B cell (primary cell): ENCODE results near the gene VOPP1. TPM values are rescaled to one million over a fixed set of nuclear protein-coding genes. Genes with fewer than 3 reads are reported as not detected.

ENCODE experiments used
- ATAC-seq: fragments of 200-7000 bp; cut with Tn5 transposase; one replicate; pipeline ENCODE4 v1.10.0; 2021; ENCODE audit warnings: low read depth, mild to moderate bottlenecking, moderate number of reproducible peaks, moderate library complexity
- CTCF ChIA-PET: fragments of 350-600 bp; sonication (Branson Sonifier 250); formaldehyde crosslinking; loops from one replicate; lab custom pipeline; 2021; ENCODE audit warnings: antibody characterized with exemption, inconsistent platforms; lab: Charles Lee
- POLR2A ChIA-PET: fragments of 350-600 bp; sonication (Branson Sonifier 250); formaldehyde crosslinking; loops from one replicate; lab custom pipeline; 2021; ENCODE audit warnings: antibody characterized with exemption; lab: Charles Lee
- DNase-seq: peaks from one replicate; pipeline ENCODE4 v3.0.0; 2013
- H2AFZ ChIP-seq: 2 replicates; pipeline ENCODE4 v1.6.1; 2012; ENCODE audit warnings: mild to moderate bottlenecking, low read depth, low read length; ENCODE audit not compliant: insufficient read depth, poor library complexity, severe bottlenecking
- H3K27ac ChIP-seq, 2 donors: 1 replicate in 1 of 2; 2 replicates in 1 of 2; pipeline ENCODE4 v1.5.1; 2012 to 2013; ENCODE audit warnings: low read length in 2 of 2, mild to moderate bottlenecking in 2 of 2, moderate library complexity in 1 of 2
- H3K27me3 ChIP-seq, 4 experiments: fragments of 200-600 bp in 1 of 4; sonication (generic) in 1 of 4; replicated peaks in 1 of 4; 1 replicate in 2 of 4; 2 replicates in 2 of 4; pipeline versions ENCODE4 v1.6.1 to v1.7.0; 2013 to 2016; ENCODE audit warnings: low read length in 3 of 4, mild to moderate bottlenecking in 2 of 4, mixed read lengths in 1 of 4, moderate library complexity in 1 of 4; ENCODE audit not compliant: insufficient read depth in 4 of 4, control insufficient read depth in 3 of 4; ENCODE audit errors: control extremely low read depth in 1 of 4
- H3K36me3 ChIP-seq, 2 experiments: replicated peaks in 1 of 2; 1 replicate in 1 of 2; 2 replicates in 1 of 2; pipeline versions ENCODE4 v1.6.1 to v1.7.1; 2013; ENCODE audit warnings: low read length in 1 of 2; ENCODE audit not compliant: insufficient read depth in 2 of 2, control insufficient read depth in 1 of 2; ENCODE audit errors: control extremely low read depth in 1 of 2, extremely low read depth in 1 of 2
- H3K4me1 ChIP-seq, 2 donors: fragments of 200-600 bp in 1 of 2; sonication (generic) in 1 of 2; 1 replicate in 1 of 2; 2 replicates in 1 of 2; pipeline versions ENCODE4 v1.5.1 to v1.6.1; 2013 to 2017; ENCODE audit warnings: low read length in 2 of 2; ENCODE audit not compliant: control insufficient read depth in 2 of 2, insufficient read depth in 2 of 2
- H3K4me2 ChIP-seq: replicated peaks from 2 replicates; pipeline ENCODE3; 2012; ENCODE audit warnings: mild to moderate bottlenecking, low read depth, low read length; ENCODE audit not compliant: poor library complexity, severe bottlenecking
- H3K4me3 ChIP-seq, 5 experiments: fragments of 200-600 bp in 1 of 5; sonication (generic) in 1 of 5; 1 replicate in 3 of 5; 2 replicates in 2 of 5; pipeline versions ENCODE4 v1.5.1 to v1.7.0; 2011 to 2016; ENCODE audit warnings: low read length in 4 of 5, mild to moderate bottlenecking in 4 of 5, low read depth in 2 of 5, control low read depth in 1 of 5, moderate library complexity in 1 of 5; ENCODE audit not compliant: insufficient read depth in 1 of 5; ENCODE audit errors: control extremely low read depth in 1 of 5, extremely low read depth in 1 of 5
- H3K79me2 ChIP-seq: fragments of 200-600 bp; sonication (generic); one replicate; pipeline ENCODE4 v1.6.0; 2016; ENCODE audit warnings: low read length; ENCODE audit not compliant: control insufficient read depth, insufficient read depth
- H3K9ac ChIP-seq: fragments of 200-600 bp; sonication (generic); 2 replicates; pipeline ENCODE4 v1.6.1; 2017; ENCODE audit warnings: mild to moderate bottlenecking, low read length, moderate library complexity
- H3K9me3 ChIP-seq, 3 donors: one replicate each; pipeline versions ENCODE4 v1.6.1 to v1.7.1; 2013; ENCODE audit warnings: low read length in 2 of 3; ENCODE audit not compliant: control insufficient read depth in 2 of 3, insufficient read depth in 1 of 3; ENCODE audit errors: control extremely low read depth in 1 of 3
- H4K20me1 ChIP-seq: 2 replicates; pipeline ENCODE4 v1.6.0; 2012; ENCODE audit warnings: mild to moderate bottlenecking, low read length; ENCODE audit not compliant: insufficient read depth, control insufficient read depth, poor library complexity, severe bottlenecking
- H3K27ac Mint-ChIP-seq: one replicate; pipeline ENCODE4 v1.8.0; 2021; ENCODE audit warnings: mixed read lengths
- H3K27me3 Mint-ChIP-seq: one replicate; pipeline ENCODE4 v1.8.0; 2021; ENCODE audit warnings: mixed read lengths
- H3K4me1 Mint-ChIP-seq: one replicate; pipeline ENCODE4 v1.8.0; 2021; ENCODE audit warnings: mixed read lengths
- H3K4me3 Mint-ChIP-seq: one replicate; pipeline ENCODE4 v1.8.0; 2021; ENCODE audit warnings: mixed read lengths
- H3K9me3 Mint-ChIP-seq: one replicate; pipeline ENCODE4 v1.8.0; 2022; ENCODE audit warnings: mixed read lengths; ENCODE audit not compliant: insufficient read depth
- EZH2 ChIP-seq: IDR thresholded peaks from 2 replicates; pipeline ENCODE4 v1.6.1; 2012; ENCODE audit warnings: borderline replicate concordance, low read depth, mild to moderate bottlenecking, moderate library complexity, low read length; ENCODE audit not compliant: insufficient read depth, poor library complexity, severe bottlenecking
- WGBS: methylation state at CpG from one replicate; pipeline ENCODE4 v1.1.5; 2013; ENCODE audit warnings: missing lambda C conversion rate; ENCODE audit not compliant: insufficient coverage; 5-methylcytosine and 5-hydroxymethylcytosine counted together
- intact Hi-C: fragments of 100-400 bp; cut with micrococcal nuclease; formaldehyde crosslinking; loops from one replicate; pipeline ENCODE4 v1.10.0; 2022
- polyA plus RNA-seq: library from polyadenylated mRNA; depleted of rRNA; stranded (reverse); fragments of >200 nt; gene quantifications from 2 replicates; pipeline ENCODE4 v1.2.3, GENCODE V29; 2012
- total RNA-seq, 2 donors: library from RNA; stranded (reverse); fragments of 120-200 nt in 1 of 2; gene quantifications; 1 replicate in 1 of 2; 2 replicates in 1 of 2; pipeline versions ENCODE4 v1.2.3 to v1.2.4, GENCODE V29; 2013 to 2022
- TF ChIP-seq, protein P1 (sequence below): fragments of 200-600 bp; IDR thresholded peaks from one replicate; pipeline ENCODE4 v1.8.0; 2022; ENCODE audit warnings: antibody characterized with exemption, mild to moderate bottlenecking

Gene VOPP1
- total and polyA plus RNA-seq, 2 donors (not counting 1 experiment from before 2014, with no cell fraction given) = 53.2 to 256 TPM

DNA sequence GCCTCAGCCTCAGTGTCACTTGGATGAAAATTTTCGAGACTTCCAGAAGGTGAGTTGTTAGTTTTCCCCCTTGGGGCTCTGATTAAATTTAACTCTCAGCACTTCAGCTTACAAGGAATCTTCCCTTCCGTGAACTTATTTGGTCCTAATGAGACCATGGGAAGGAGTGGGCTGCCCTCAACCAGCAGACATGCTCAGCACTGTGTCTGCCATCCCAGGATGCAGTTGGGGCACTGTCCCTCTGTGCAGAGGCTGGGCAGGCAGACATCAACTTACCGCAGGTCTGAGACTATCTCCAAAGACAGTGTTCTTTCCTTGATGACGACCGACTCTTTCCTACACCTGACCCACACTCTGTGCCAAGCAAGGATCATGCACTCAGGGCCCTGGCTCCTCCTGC is 36.7 kb downstream of the VOPP1 start:
- peak overlapping the region in 2 of 5 experiments; percentile 23 for H3K4me3 ChIP-seq
- intact Hi-C loops = loop anchor here (2.0 kb wide), 2 partner anchors 21 to 171 kb away; partner anchors contain the start of gene LANCL2

More for the DNA sequence above, 36.7 kb downstream of the VOPP1 start:
- Histone ChIP-seq H3K4me2 (peak overlapping the region; percentile 77), H3K9ac (peak overlapping the region; percentile 48), H3K4me1 (peaks cover 80 to 89% of the 10 kb centered on the region in 2 donors), H3K27ac (peak overlapping the region; percentile 100), H3K27me3 (no peaks in the 10 kb centered on the region), H4K20me1 (peaks cover 13% of the 10 kb centered on the region), H3K79me2 (peaks cover 77% of the 10 kb centered on the region), H2AFZ (no peak overlapping the region), H3K36me3 (peaks cover 0 to 3% of the 10 kb centered on the region in 2 experiments), H3K9me3 (no peaks in the 10 kb centered on the region)
- H3K9me3 Mint-ChIP-seq = no peaks in the 10 kb centered on the region
- no peak for ATAC-seq
- CTCF ChIA-PET = interaction anchor here (0.6 to 5.1 kb wide), 13 partner anchors 9 to 62 kb away, joined by 3 to 73 read pairs (median 5); partner anchors contain the start of gene VOPP1
- WGBS = 67% methylated on average over 4 of the region's 5 CpGs
- no peak for DNase-seq
- no peak for TF ChIP-seq EZH2
- TF ChIP-seq, protein P1, sequence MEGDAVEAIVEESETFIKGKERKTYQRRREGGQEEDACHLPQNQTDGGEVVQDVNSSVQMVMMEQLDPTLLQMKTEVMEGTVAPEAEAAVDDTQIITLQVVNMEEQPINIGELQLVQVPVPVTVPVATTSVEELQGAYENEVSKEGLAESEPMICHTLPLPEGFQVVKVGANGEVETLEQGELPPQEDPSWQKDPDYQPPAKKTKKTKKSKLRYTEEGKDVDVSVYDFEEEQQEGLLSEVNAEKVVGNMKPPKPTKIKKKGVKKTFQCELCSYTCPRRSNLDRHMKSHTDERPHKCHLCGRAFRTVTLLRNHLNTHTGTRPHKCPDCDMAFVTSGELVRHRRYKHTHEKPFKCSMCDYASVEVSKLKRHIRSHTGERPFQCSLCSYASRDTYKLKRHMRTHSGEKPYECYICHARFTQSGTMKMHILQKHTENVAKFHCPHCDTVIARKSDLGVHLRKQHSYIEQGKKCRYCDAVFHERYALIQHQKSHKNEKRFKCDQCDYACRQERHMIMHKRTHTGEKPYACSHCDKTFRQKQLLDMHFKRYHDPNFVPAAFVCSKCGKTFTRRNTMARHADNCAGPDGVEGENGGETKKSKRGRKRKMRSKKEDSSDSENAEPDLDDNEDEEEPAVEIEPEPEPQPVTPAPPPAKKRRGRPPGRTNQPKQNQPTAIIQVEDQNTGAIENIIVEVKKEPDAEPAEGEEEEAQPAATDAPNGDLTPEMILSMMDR = no peak
- POLR2A ChIA-PET = interaction anchor here (1.4 to 9.8 kb wide), 6 partner anchors 9 to 34 kb away, joined by 4 to 157 read pairs (median 22); partner anchors contain the start of gene VOPP1
- H3K4me3 Mint-ChIP-seq = peak overlapping the region; percentile 83
- peak overlapping the region; percentile 99 for H3K27ac Mint-ChIP-seq
- no peaks in the 10 kb centered on the region for H3K27me3 Mint-ChIP-seq
- H3K4me1 Mint-ChIP-seq = peaks cover 91% of the 10 kb centered on the region
